ENCODE measurements around the gene COA5.
"Not testable (repeated sequence)": the region's sequence is repeated elsewhere in the genome, so short reads cannot be mapped to it uniquely, and the experiment has no call there.

The COA5 gene

DNA sequence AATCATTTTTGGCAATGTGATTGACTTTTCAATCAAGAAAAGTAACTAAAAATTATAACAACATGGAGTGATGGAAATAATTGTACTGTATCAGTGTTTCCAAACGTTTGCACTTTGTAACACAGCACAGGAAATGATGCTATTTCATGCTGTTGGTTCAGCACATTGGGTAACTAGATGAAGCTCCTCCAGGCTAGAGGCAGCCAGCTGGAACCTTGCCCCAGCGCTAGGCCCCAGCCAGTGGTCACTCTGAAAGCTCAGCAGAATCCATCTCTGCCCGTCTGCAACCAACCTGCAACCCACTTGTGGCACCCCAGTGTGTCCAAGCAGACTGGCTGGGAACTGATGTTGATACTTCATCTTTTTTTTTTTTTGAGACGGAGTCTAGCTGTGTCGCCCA is 15.3 kb upstream of the COA5 start:
- Mint-ChIP-seq H3K27ac (no peak overlapping the region), H3K4me3 (no peak overlapping the region), H3K9me3 (no peaks in the 10 kb centered on the region), H3K27me3 (no peaks in the 10 kb centered on the region), H3K4me1 (no peaks in the 10 kb centered on the region), H3K36me3 (peaks cover 11% of the 10 kb centered on the region)
- DNase-seq (ENCODE audit: low spot score in 2 of 2) (no peak), ATAC-seq (ENCODE audit: low read depth) (no peak)

DNA sequence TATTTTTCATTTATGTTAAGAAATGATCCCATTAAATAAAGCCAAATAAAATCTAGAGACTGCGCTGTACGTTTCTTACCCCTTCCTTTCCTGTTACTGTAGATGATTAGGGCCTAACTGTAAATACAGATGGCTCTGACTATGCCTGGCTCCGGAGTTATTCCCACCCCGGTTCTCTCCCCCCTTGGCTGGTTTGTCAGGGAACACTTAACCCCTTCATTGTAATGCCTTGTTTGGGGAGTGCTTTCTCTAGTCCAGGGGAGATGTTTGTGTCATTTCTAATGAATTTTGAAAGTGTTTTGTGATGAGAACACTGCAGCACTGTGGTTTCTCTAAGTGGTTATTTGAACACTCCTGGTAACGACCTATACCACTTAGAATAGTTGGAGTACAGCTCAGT is 8.8 kb upstream of the COA5 start:
- ATAC-seq (ENCODE audit: low read depth), result no peak
- Mint-ChIP-seq H3K27me3 (no peaks in the 10 kb centered on the region), H3K27ac (no peak overlapping the region), H3K4me3 (no peak overlapping the region), H3K36me3 (peaks cover 28% of the 10 kb centered on the region), H3K9me3 (no peaks in the 10 kb centered on the region), H3K4me1 (peaks cover 6% of the 10 kb centered on the region)
- no peak for DNase-seq (ENCODE audit: low spot score in 2 of 2)

DNA sequence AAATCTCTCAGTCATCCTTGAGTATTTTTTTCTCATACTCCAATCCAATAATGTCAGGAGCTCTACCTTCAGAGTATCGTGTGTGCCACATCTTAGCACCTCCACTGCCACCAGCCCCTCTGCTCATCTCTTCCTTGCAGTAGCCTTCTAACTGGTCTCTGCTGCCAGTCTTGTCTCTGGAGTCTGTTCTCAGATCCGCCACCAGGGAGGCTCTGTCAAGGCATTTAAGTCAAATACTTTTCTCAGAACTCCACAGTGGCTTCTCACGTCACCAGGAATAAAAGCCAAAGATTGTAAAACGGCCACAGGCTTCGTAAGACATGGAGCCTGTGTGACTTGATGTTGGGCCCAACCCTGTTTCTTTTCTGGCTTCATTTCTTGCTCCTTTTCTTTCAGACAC is 7.2 kb upstream of the COA5 start:
- Mint-ChIP-seq H3K4me1 (peaks cover 8% of the 10 kb centered on the region), H3K27ac (peak overlapping the region; percentile 3), H3K9me3 (no peaks in the 10 kb centered on the region), H3K4me3 (no peak overlapping the region), H3K27me3 (no peaks in the 10 kb centered on the region), H3K36me3 (peaks cover 28% of the 10 kb centered on the region)
- no peak for DNase-seq (ENCODE audit: low spot score in 2 of 2)
- ATAC-seq (ENCODE audit: low read depth), result no peak

DNA sequence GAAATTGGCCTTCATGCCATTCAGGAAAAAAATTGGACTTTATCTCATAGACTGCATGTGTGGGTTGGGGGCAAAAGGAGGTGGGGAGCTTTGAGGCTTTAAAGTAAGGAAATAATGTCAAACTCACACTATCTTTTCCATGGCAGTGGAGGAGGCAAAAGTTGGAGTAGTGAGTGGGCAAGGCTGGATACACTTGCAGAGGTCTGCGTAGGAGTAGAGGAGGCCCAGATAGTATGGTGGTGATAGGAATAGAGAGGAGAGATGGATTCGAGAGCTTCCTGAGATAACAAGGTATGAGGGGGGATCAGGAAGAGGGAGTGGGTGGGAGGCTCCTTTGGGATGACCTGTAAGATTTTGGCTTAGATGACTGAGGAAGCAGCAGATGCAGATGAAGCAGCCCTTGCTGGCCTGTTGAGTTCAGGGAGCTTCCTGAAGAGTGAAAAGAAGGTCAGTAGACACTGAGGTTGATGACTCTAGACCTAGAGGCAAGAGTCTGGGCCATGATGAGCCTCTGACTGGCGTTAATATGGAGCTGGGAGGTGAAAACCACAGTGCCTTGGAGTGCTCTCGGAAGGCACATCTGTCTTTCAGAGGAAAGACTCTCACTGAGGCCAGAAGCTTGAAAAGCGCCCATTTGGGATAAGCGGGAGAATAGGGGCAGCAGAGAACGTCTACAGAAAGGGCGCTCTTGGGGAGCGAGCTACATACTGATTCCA is 5.9 kb upstream of the COA5 start:
- DNase-seq (ENCODE audit: low spot score in 2 of 2) (no peak), ATAC-seq (ENCODE audit: low read depth) (no peak)
- peak overlapping the region; percentile 4 for H3K27ac Mint-ChIP-seq
- peaks cover 14% of the 10 kb centered on the region for H3K4me1 Mint-ChIP-seq
- no peak overlapping the region for H3K4me3 Mint-ChIP-seq
- no peaks in the 10 kb centered on the region for H3K9me3 Mint-ChIP-seq
- H3K27me3 Mint-ChIP-seq, result no peaks in the 10 kb centered on the region
- peaks cover 25% of the 10 kb centered on the region for H3K36me3 Mint-ChIP-seq

DNA sequence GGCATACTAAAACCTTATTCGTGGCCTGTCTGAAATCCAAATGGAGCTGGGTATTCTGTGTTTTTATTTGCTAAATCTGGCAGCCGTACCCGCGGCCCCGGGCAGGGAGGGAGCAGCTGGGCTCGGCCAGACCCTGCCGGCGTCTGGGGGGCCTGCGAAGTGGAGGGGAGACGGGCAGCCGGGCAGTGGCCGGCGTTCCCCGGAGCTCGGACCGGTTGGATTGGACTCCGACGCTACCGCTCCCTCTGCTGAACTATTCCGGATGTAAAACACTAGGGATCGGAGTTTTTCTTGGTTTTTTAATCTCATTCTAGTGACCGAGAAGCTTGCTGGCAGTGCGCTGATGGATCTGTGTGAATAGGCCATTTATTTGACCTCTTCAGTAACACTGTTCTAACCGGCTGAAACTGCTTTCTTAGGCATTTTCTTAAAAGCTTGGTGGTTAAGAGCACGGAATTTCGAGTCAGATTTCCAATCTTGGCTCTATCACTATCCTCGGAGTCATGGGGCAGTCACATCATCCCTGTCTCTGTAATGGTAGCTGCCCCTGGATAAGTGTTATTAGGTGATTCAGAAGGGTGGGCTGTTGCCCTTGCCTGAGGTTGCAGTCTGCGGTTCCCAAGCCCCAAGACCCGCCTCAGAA is 771 bp upstream of the COA5 start:
- ATAC-seq (ENCODE audit: low read depth) (no peak), DNase-seq (ENCODE audit: low spot score in 2 of 2) (peak in 1 of 2 donors; percentile 16)
- no peaks in the 10 kb centered on the region for H3K9me3 Mint-ChIP-seq
- peak overlapping the region; percentile 97 for H3K27ac Mint-ChIP-seq
- peak overlapping the region; percentile 97 for H3K4me3 Mint-ChIP-seq
- H3K27me3 Mint-ChIP-seq, result no peaks in the 10 kb centered on the region
- peaks cover 10% of the 10 kb centered on the region for H3K36me3 Mint-ChIP-seq
- peaks cover 44% of the 10 kb centered on the region for H3K4me1 Mint-ChIP-seq

DNA sequence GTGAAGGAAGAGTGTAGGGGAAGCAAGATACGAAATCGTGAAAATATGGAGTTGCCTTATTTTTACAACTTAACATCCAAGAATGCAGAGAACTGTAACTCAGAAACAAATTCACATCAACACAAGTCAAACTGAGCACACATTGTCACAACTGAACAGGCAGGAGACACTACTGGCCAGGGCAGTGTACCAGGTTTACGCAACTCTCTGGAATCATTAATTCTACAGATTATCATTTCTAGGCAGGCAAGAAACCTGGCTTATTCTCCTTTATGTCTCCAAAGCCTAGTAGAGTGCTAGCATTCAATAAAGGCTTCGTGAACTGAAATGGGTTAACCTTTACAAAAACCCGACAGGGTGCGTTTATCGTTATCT is 584 bp downstream of the COA5 start:
- peak overlapping the region; percentile 97 for H3K27ac Mint-ChIP-seq
- peaks cover 40% of the 10 kb centered on the region for H3K4me1 Mint-ChIP-seq
- no peak for ATAC-seq (ENCODE audit: low read depth)
- peak overlapping the region; percentile 97 for H3K4me3 Mint-ChIP-seq
- no peaks in the 10 kb centered on the region for H3K27me3 Mint-ChIP-seq
- no peak for DNase-seq (ENCODE audit: low spot score in 2 of 2)
- no peaks in the 10 kb centered on the region for H3K9me3 Mint-ChIP-seq
- H3K36me3 Mint-ChIP-seq, result peaks cover 4% of the 10 kb centered on the region

DNA sequence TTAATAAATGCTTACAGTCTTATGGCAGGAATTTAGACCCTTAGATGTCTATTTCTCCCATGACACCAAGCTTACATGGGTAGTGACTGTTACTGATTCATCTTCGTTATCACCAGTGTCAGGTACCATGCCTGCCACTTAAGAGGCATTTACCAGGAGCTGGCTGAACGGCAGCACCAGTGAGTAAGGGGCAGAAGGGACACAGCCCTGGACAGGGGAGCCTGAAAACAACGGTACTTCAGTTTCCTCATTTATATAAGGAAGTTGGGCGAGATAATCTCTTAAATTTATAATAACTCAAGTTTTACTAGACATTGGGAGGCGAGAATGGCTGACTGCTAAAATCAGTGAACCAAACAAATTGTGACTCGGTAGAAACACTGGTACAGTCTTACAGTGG is 1.2 kb downstream of the COA5 start:
- Mint-ChIP-seq H3K4me3 (peak overlapping the region; percentile 97), H3K27me3 (no peaks in the 10 kb centered on the region), H3K27ac (peak overlapping the region; percentile 97), H3K36me3 (peaks cover 4% of the 10 kb centered on the region), H3K9me3 (no peaks in the 10 kb centered on the region), H3K4me1 (peaks cover 40% of the 10 kb centered on the region)
- no peak for DNase-seq (ENCODE audit: low spot score in 2 of 2)
- ATAC-seq (ENCODE audit: low read depth), result no peak

DNA sequence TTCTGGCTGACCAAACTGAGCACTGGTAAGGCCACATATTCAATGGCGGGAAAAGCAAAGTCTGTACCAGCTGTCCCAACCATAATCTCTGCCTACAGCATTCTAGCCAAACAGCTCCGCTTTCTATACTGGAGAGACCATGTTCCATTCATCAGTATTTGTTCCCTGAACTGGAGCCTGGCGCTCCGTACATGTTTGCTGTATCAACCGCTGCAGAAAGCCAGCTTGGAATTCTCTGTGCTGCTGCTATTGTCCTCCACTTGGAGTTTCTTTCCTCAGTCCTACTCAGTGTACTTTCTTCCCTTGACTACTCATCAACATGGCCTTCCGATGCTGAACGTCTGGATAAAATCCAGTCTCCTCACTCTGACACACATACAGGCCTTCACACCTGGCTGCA is 1.9 kb downstream of the COA5 start:
- H3K36me3 Mint-ChIP-seq, result peaks cover 4% of the 10 kb centered on the region
- H3K27me3 Mint-ChIP-seq, result no peaks in the 10 kb centered on the region
- peaks cover 40% of the 10 kb centered on the region for H3K4me1 Mint-ChIP-seq
- H3K4me3 Mint-ChIP-seq, result peak overlapping the region; percentile 15
- DNase-seq (ENCODE audit: low spot score in 2 of 2), result no peak
- ATAC-seq (ENCODE audit: low read depth), result no peak
- H3K9me3 Mint-ChIP-seq, result no peaks in the 10 kb centered on the region
- peak overlapping the region; percentile 97 for H3K27ac Mint-ChIP-seq

DNA sequence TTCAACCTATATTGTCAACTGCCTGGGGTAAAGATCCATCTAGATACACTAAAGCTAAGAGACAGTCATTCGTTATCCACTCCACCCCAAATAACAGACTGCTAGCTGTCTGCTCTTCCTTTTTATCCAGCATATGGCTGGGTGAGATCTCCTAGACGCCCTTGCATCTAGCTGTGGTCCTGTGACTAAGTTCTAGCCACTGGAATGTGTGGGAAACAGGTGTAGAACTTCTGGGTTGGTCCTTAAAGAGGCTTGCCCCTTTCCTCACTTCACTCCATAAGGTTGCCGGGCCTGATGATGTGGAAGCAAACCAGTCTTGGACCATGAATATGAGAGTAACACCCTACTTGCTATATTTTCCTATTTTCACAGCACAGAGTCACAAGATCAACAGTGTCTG is 3.2 kb downstream of the COA5 start:
- Mint-ChIP-seq H3K9me3 (no peaks in the 10 kb centered on the region), H3K4me1 (peaks cover 36% of the 10 kb centered on the region), H3K4me3 (no peak overlapping the region), H3K27ac (peak overlapping the region; percentile 46), H3K36me3 (peaks cover 8% of the 10 kb centered on the region), H3K27me3 (no peaks in the 10 kb centered on the region)
- DNase-seq (ENCODE audit: low spot score in 2 of 2), result no peak
- no peak for ATAC-seq (ENCODE audit: low read depth)

DNA sequence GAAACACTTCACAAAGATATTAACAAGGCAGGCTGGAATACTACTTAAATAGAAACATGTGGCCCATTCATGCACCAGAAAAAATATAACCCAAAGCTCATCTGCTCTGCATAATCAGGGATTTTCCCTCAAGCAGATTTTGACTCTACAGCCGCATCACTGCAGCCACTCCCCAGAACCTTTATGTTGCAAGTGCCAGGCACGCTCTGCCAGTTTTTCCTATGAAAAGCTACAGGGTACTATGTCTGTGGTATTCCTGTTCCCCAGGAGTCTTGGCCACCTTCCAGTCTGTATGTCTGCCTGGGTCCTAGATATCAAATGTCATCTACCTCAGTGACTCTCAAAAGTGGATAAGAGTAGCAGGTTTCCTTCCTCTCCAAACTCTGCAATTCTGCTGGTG is 3.8 kb downstream of the COA5 start:
- DNase-seq (ENCODE audit: low spot score in 2 of 2), result no peak
- no peak overlapping the region for H3K4me3 Mint-ChIP-seq
- no peak for ATAC-seq (ENCODE audit: low read depth)
- H3K4me1 Mint-ChIP-seq, result peaks cover 37% of the 10 kb centered on the region
- peaks cover 12% of the 10 kb centered on the region for H3K36me3 Mint-ChIP-seq
- peak overlapping the region; percentile 46 for H3K27ac Mint-ChIP-seq
- H3K9me3 Mint-ChIP-seq, result no peaks in the 10 kb centered on the region
- no peaks in the 10 kb centered on the region for H3K27me3 Mint-ChIP-seq

DNA sequence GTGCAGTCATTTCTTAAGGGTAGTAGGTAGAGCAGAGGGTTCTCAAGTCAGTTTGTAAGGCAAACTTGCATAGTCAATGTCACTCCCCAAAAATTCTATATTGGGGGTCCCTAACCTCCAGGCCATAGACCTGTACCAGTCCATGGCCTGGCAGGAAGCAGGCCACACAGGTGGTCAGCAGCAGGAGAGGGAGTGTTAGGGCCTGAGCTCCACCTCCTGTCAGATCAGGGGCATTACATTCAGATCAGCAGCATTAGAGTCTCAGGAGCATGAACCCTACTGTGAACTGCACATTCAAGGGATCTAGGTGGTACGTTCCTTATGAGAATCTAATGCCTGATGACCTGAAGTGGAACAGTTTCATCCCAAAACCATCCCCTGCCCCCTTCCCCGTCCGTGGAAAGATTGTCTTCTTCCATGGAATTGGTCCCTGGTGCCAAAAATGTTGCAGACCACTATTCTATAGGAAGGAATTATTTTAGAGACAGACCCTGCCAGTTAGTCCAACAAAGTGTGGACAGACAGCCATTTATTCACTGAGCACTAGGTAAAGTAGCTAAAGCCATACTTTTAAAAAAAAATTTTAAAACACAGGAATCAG is 6.7 kb downstream of the COA5 start:
- no peaks in the 10 kb centered on the region for H3K27me3 Mint-ChIP-seq
- ATAC-seq (ENCODE audit: low read depth), result peak; percentile 59
- H3K36me3 Mint-ChIP-seq, result peaks cover 19% of the 10 kb centered on the region
- peaks cover 19% of the 10 kb centered on the region for H3K4me1 Mint-ChIP-seq
- H3K9me3 Mint-ChIP-seq, result no peaks in the 10 kb centered on the region
- DNase-seq (ENCODE audit: low spot score in 2 of 2), result no peak
- no peak overlapping the region for H3K4me3 Mint-ChIP-seq
- no peak overlapping the region for H3K27ac Mint-ChIP-seq

DNA sequence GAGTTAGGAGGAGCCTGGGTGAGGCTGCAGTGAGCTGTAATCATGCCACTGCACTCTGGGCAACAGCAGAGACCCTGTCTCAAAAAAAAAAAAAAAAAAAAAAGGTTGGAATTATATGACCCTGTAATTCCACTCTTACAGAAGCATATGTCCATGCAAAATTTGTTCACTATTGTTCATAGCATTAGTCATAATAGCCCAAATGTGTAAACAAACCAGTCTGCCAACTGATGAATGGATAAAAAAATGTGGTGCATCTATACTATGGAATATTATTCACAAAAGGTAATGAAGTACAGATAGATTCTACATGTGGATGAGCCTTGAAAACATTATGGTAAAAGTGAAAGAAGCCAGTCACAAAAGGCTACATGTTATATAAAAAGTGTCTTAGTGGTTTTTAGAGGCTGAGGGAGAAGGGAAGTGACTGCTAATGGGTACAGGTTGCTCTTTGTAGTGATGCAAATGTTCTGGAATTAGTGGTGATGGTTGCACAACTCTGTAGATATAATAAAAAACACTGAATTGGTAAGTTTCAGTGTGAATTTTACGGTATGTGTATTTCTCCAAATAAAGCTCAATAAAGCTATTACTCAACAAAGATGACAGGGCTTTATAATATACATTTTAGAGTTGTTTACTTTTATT is 9.4 kb downstream of the COA5 start:
- H3K36me3 Mint-ChIP-seq, result peaks cover 24% of the 10 kb centered on the region
- H3K4me3 Mint-ChIP-seq, result no peak overlapping the region
- no peaks in the 10 kb centered on the region for H3K9me3 Mint-ChIP-seq
- peaks cover 2% of the 10 kb centered on the region for H3K4me1 Mint-ChIP-seq
- ATAC-seq (ENCODE audit: low read depth), result no peak
- no peak for DNase-seq (ENCODE audit: low spot score in 2 of 2)
- H3K27ac Mint-ChIP-seq, result no peak overlapping the region
- no peaks in the 10 kb centered on the region for H3K27me3 Mint-ChIP-seq

DNA sequence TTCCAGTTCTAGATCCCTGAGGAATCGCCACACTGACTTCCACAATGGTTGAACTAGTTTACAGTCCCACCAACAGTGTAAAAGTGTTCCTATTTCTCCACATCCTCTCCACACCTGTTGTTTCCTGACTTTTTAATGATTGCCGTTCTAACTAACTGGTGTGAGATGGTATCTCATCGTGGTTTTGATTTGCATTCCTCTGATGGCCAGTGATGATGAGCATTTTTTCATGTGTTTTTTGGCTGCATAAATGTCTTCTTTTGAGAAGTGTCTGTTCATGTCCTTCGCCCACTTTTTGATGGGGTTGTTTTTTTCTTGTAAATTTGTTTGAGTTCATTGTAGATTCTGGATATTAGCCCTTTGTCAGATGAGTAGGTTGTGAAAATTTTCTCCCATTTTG is 13.6 kb downstream of the COA5 start:
- H3K36me3 Mint-ChIP-seq, result peaks cover 21% of the 10 kb centered on the region
- ATAC-seq (ENCODE audit: low read depth); H3K27me3 Mint-ChIP-seq; H3K4me1 Mint-ChIP-seq; DNase-seq (ENCODE audit: low spot score in 2 of 2); H3K4me3 Mint-ChIP-seq; H3K9me3 Mint-ChIP-seq; H3K27ac Mint-ChIP-seq: not testable (repeated sequence)

DNA sequence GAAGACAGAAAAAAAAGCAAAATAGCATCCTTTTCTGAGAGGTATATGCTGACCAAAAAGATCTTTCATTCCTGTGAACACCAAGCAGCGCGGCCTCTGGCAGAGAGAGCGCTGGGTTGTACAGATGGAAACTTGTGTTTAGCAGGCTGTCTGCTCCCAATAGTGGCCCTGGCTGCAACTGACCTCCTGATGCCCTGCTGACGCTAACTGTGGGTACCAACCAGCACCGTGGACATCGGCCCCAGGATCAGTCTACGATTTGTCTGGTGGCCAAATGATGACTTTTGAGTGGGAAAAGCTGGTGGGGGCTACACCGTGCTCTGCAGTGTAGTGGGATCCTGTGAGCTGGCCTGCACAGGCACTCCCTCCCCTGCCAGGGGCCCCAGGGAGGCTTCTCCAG is 15.7 kb downstream of the COA5 start:
- DNase-seq (ENCODE audit: low spot score in 2 of 2) (no peak), ATAC-seq (ENCODE audit: low read depth) (no peak)
- Mint-ChIP-seq H3K4me3 (no peak overlapping the region), H3K36me3 (peaks cover 17% of the 10 kb centered on the region), H3K27ac (no peak overlapping the region), H3K4me1 (no peaks in the 10 kb centered on the region), H3K27me3 (no peaks in the 10 kb centered on the region), H3K9me3 (no peaks in the 10 kb centered on the region)
